NOMO-1 (cell line): ENCODE data around the gene BPIFB3.

ENCODE experiments used
- DNase-seq, 2 experiments: peaks; one replicate each; lab custom pipeline; 2025; ENCODE audit not compliant: unreplicated experiment in 2 of 2; lab: John Stamatoyannopoulos, UW

BPIFB3 gene

GRCh38 chr20:33053291-33054106 is at the start of gene BPIFB3:
BPIFB3 (plus strand) TSS chr20:33053903; CDS start chr20:33055436, 1,533 bp downstream.
- DNase-seq, result no peak

GRCh38 chr20:33004141-33004751 is 49.5 kb upstream of the BPIFB3 start, which contains the start of gene SUN5:
SUN5 (minus strand) TSS chr20:33004433; CDS start chr20:33004340, 93 bp downstream.
- DNase-seq, result no peak

- no peak for DNase-seq
Measured at GRCh38 chr20:33005132-33005566, 48.6 kb upstream of the BPIFB3 start.

- DNase-seq, result no peak
Measured at GRCh38 chr20:33005908-33006775, 47.6 kb upstream of the BPIFB3 start.

GRCh38 chr20:33006776-33007375 is 46.8 kb upstream of the BPIFB3 start:
- DNase-seq, result no peak

- no peak for DNase-seq
Measured at GRCh38 chr20:33007376-33008335, 46.0 kb upstream of the BPIFB3 start, which contains the start of gene BPIFB2. BPIFB2 (plus strand) TSS chr20:33007704; CDS start chr20:33008575, 871 bp downstream.

GRCh38 chr20:33008336-33009213 is 45.1 kb upstream of the BPIFB3 start:
- DNase-seq, result no peak

- DNase-seq, result no peak
Measured at GRCh38 chr20:33009214-33010132, 44.2 kb upstream of the BPIFB3 start.

- DNase-seq, result no peak
Measured at GRCh38 chr20:33010133-33010504, 43.6 kb upstream of the BPIFB3 start.

GRCh38 chr20:33010674-33011449 is 42.8 kb upstream of the BPIFB3 start:
- no peak for DNase-seq

- no peak for DNase-seq
Measured at GRCh38 chr20:33012327-33013189, 41.1 kb upstream of the BPIFB3 start.

GRCh38 chr20:33013701-33014326 is 39.9 kb upstream of the BPIFB3 start:
- DNase-seq, result no peak

- DNase-seq, result no peak
Measured at GRCh38 chr20:33014336-33015113, 39.2 kb upstream of the BPIFB3 start.

GRCh38 chr20:33015114-33015484 is 38.6 kb upstream of the BPIFB3 start:
- no peak for DNase-seq
